Stomach (tissue), 9 donors: ENCODE data around the gene LRRFIP1. TPM values are rescaled to one million over a fixed set of nuclear protein-coding genes. Genes with fewer than 3 reads are reported as not detected.
A peak's percentile ranks its signal among the peaks of the same experiment; 100 is the strongest.

Experiments
- DNase-seq, 2 donors: peaks; one replicate each; pipeline versions ENCODE4 v3.0.0 to v3.0.0-alpha.2; 2013 to 2019
- H3K27ac ChIP-seq, 5 donors: fragments of 200-600 bp in 4 of 5; sonication (generic) in 4 of 5; one replicate each; pipeline ENCODE4 v1.5.1; 2013 to 2019; ENCODE audit warnings: mild to moderate bottlenecking in 1 of 5, moderate library complexity in 1 of 5
- H3K27me3 ChIP-seq, 3 donors: fragments of 200-600 bp; sonication (generic); one replicate each; pipeline ENCODE4 v1.5.1; 2017 to 2019; ENCODE audit warnings: mixed run types in 1 of 3
- H3K36me3 ChIP-seq, 4 donors: fragments of 200-600 bp; sonication (generic); 1 replicate in 3 of 4; 2 replicates in 1 of 4; pipeline ENCODE4 v1.5.1; 2016 to 2019
- H3K4me1 ChIP-seq, 4 donors: fragments of 200-600 bp; sonication (generic); one replicate each; pipeline ENCODE4 v1.5.1; 2016 to 2019
- H3K4me3 ChIP-seq, 4 donors: fragments of 200-600 bp; sonication (generic) in 3 of 4; one replicate each; pipeline ENCODE4 v1.5.1; 2016 to 2019; ENCODE audit warnings: mild to moderate bottlenecking in 1 of 4
- H3K9me3 ChIP-seq, 4 donors: fragments of 200-600 bp; sonication (generic); one replicate each; pipeline ENCODE4 v1.5.1; 2016 to 2019
- CTCF ChIP-seq, 7 experiments: fragments of 450-650 bp in 4 of 7; fragments of 200-600 bp in 3 of 7; sonication (generic) in 3 of 7; IDR thresholded peaks; one replicate each; pipeline ENCODE4 v1.5.1; 2016 to 2019; ENCODE audit warnings: antibody characterized with exemption in 7 of 7, control low read depth in 2 of 7, mild to moderate bottlenecking in 1 of 7
- EP300 ChIP-seq: sonication (generic); formaldehyde crosslinking; IDR thresholded peaks from one replicate; pipeline ENCODE4 v1.6.1; 2017; ENCODE audit warnings: antibody characterized with exemption
- POLR2A ChIP-seq, 4 donors: fragments of 450-650 bp; IDR thresholded peaks; one replicate each; pipeline ENCODE4 v1.6.1; 2016; ENCODE audit warnings: antibody characterized with exemption in 4 of 4, control low read depth in 2 of 4, mild to moderate bottlenecking in 1 of 4, moderate library complexity in 1 of 4
- POLR2AphosphoS5 ChIP-seq, 3 donors: sonication (generic); formaldehyde crosslinking; IDR thresholded peaks; one replicate each; pipeline ENCODE4 v1.6.1; 2016; ENCODE audit warnings: antibody characterized with exemption in 3 of 3
- WGBS, 5 donors: extraction: QIAGEN DNeasy Blood & Tissue Kit in 3 of 5; methylation state at CpG; one replicate each; pipeline versions ENCODE4 v1.1.5 to v1.1.7; 2013 to 2018; 5-methylcytosine and 5-hydroxymethylcytosine counted together
- intact Hi-C: fragments of 100-400 bp; cut with DNase I; formaldehyde crosslinking; loops from one replicate; pipeline ENCODE4 v1.15.1; 2023; ENCODE audit warnings: low total_unique reads
- polyA plus RNA-seq, 3 donors: library from polyadenylated mRNA; stranded (reverse); fragments of 200-250 nt; gene quantifications; one replicate each; pipeline ENCODE4 v1.2.3, GENCODE V29; 2013
- total RNA-seq, 5 donors: library from RNA; depleted of rRNA; stranded (reverse); fragments of >200 nt; gene quantifications; one replicate each; pipeline versions ENCODE4 v1.1.0 to v1.2.3, GENCODE V29; 2014 to 2016
- donor health status: healthy with polysubstance abuse.
- donor health status: Bipolar disorder and iron deficiency.
- donor health status: healthy.

Gene LRRFIP1
- total and polyA plus RNA-seq, 8 donors, result 31.6 to 201 (median 130) TPM

GRCh38 chr2:237626813-237627440, 460 bp upstream of the LRRFIP1 start:
- peaks cover 26 to 53% (median 33%) of the 10 kb centered on the region in 4 donors for H3K4me1 ChIP-seq
- H3K4me3 ChIP-seq, result peak overlapping the region; percentile 61 to 90 (median 77)
- TF ChIP-seq POLR2A (IDR thresholded peaks at IDR 0.05) (no peak), POLR2AphosphoS5 (IDR thresholded peaks at IDR 0.05) (no peak), CTCF (IDR thresholded peaks at IDR 0.05) (no peak), EP300 (no peak)
- intact Hi-C loops, result no loop called here
- H3K27me3 ChIP-seq, result peaks cover 0 to 16% (median 0%) of the 10 kb centered on the region in 3 donors
- 14 to 40% (median 18%) methylated on average over 28 to 54 of the region's 54 CpGs for WGBS, 5 donors
- peaks cover 0 to 5% (median 2%) of the 10 kb centered on the region in 4 donors for H3K36me3 ChIP-seq
- H3K27ac ChIP-seq, result peak overlapping the region; percentile 68 to 90 (median 75)
- no peaks in the 10 kb centered on the region for H3K9me3 ChIP-seq
- peak in 1 of 2 donors; percentile 56 for DNase-seq

GRCh38 chr2:237628247-237629187, 1.1 kb downstream of the LRRFIP1 start:
- Histone ChIP-seq H3K4me3 (peak overlapping the region; percentile 61 to 90 (median 77)), H3K27me3 (peaks cover 0 to 16% (median 0%) of the 10 kb centered on the region in 3 donors), H3K4me1 (peaks cover 30 to 59% (median 39%) of the 10 kb centered on the region in 4 donors), H3K9me3 (no peaks in the 10 kb centered on the region), H3K27ac (peak overlapping the region in 3 of 5 donors; percentile 75 to 90 (median 84)), H3K36me3 (peaks cover 0 to 8% (median 4%) of the 10 kb centered on the region in 4 donors)
- 35 to 54% (median 39%) methylated on average over 14 of the region's 14 CpGs for WGBS, 5 donors
- peak in 1 of 2 donors; percentile 45 for DNase-seq
- TF ChIP-seq EP300 (no peak), POLR2A (IDR thresholded peaks at IDR 0.05) (no peak), POLR2AphosphoS5 (IDR thresholded peaks at IDR 0.05) (no peak), CTCF (IDR thresholded peaks at IDR 0.05) (no peak)
- intact Hi-C loops, result no loop called here

GRCh38 chr2:237629188-237629534, 1.8 kb downstream of the LRRFIP1 start:
- no peak for DNase-seq
- Histone ChIP-seq H3K4me1 (peaks cover 30 to 61% (median 39%) of the 10 kb centered on the region in 4 donors), H3K27me3 (peaks cover 0 to 16% (median 0%) of the 10 kb centered on the region in 3 donors), H3K9me3 (no peaks in the 10 kb centered on the region), H3K27ac (peak overlapping the region in 2 of 5 donors; percentile 18 to 90), H3K4me3 (no peak overlapping the region), H3K36me3 (peaks cover 0 to 8% (median 4%) of the 10 kb centered on the region in 4 donors)
- intact Hi-C loops, result no loop called here
- WGBS, 5 donors, result 72 to 96% (median 88%) methylated on average over 1 of the region's 1 CpG
- no peak for TF ChIP-seq CTCF (IDR thresholded peaks at IDR 0.05)
- TF ChIP-seq POLR2AphosphoS5 (IDR thresholded peaks at IDR 0.05), result no peak
- no peak for TF ChIP-seq POLR2A (IDR thresholded peaks at IDR 0.05)
- no peak for TF ChIP-seq EP300

- TF ChIP-seq POLR2AphosphoS5 (IDR thresholded peaks at IDR 0.05) (no peak), EP300 (no peak), CTCF (IDR thresholded peaks at IDR 0.05) (no peak), POLR2A (IDR thresholded peaks at IDR 0.05) (no peak)
- intact Hi-C loops, result no loop called here
- Histone ChIP-seq H3K36me3 (peaks cover 0 to 8% (median 4%) of the 10 kb centered on the region in 4 donors), H3K4me3 (no peak overlapping the region), H3K27ac (no peak overlapping the region), H3K27me3 (peaks cover 0 to 16% (median 0%) of the 10 kb centered on the region in 3 donors), H3K9me3 (peaks cover 0 to 4% (median 0%) of the 10 kb centered on the region in 4 donors), H3K4me1 (peaks cover 30 to 61% (median 39%) of the 10 kb centered on the region in 4 donors)
- DNase-seq, result no peak
- 51 to 89% (median 70%) methylated on average over 8 of the region's 8 CpGs for WGBS, 5 donors
Measured at GRCh38 chr2:237629739-237630138, 2.4 kb downstream of the LRRFIP1 start.
